Heart left ventricle (tissue), 13 donors: ENCODE measurements around the gene NUP188.

Experiments used
- POLR2A ChIP-seq, 2 donors: fragments of 450-650 bp; IDR thresholded peaks; one replicate each; pipeline ENCODE4 v1.6.1; 2017; ENCODE audit warnings: antibody characterized with exemption in 2 of 2, mild to moderate bottlenecking in 2 of 2, moderate library complexity in 2 of 2
- TF ChIP-seq, protein P1 (sequence below), 12 donors: fragments of 200-600 bp; sonication (generic) in 4 of 12; IDR thresholded peaks; one replicate each; pipeline versions ENCODE4 v1.5.0 to v1.8.0; 2018 to 2022; ENCODE audit warnings: antibody characterized with exemption in 12 of 12, mild to moderate bottlenecking in 5 of 12
- donor health status: ischemic (EF 13 %, LVEDD 7.1; RV severe dilation, severe dysfunction).
- donor health status: DM: no; HTN: yes; CAD: no.
- donor health status: DM: no; HTN: no; CAD: no.
- donor health status: ischemic (EF 25% LVEDD 6.9; RV normal size, moderate dysfunction).
- donor health status: ischemic (EF 25% LVEDD 5.7; RV mildly dilated, moderate dysfunction).
- donor health status: ischemic (EF 35%, LVEDD 5.7; RV mildly dilated, moderate dysfunction).
- donor health status: nonischemic (EF 11% LVEDD 7.7; RV severe dilation, severe dysfunction).
- donor health status: DM: yes; HTN: yes; CAD: no.
- donor health status: PGD.
- donor health status: ischemic (EF 29% LVEDD 5.4; RV normal size, mild dysfunction).
- donor health status: nonischemic (EF 23%, LVEDD 6.1; RV moderate dilation, normal function).

DNA sequence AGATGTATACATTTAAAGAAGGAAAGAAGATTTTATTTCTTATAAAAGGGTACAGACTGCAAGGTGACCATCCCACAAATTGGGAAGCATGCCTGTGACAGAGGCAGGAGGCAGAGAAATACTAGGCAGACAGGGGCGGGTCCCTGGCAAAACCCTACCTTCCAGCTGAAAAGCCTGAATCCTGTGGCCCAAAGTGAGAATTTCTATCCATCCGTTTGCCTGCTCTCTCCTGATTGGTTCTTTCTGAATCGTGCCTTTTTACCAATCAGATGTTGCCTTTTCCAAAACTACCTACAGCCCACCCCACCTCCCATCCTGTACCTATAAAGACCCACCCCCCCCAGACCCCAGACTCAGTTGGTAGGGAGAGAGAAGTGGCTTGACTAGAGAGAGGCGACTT, 84.0 kb downstream of the NUP188 start:
- TF ChIP-seq, protein P1, sequence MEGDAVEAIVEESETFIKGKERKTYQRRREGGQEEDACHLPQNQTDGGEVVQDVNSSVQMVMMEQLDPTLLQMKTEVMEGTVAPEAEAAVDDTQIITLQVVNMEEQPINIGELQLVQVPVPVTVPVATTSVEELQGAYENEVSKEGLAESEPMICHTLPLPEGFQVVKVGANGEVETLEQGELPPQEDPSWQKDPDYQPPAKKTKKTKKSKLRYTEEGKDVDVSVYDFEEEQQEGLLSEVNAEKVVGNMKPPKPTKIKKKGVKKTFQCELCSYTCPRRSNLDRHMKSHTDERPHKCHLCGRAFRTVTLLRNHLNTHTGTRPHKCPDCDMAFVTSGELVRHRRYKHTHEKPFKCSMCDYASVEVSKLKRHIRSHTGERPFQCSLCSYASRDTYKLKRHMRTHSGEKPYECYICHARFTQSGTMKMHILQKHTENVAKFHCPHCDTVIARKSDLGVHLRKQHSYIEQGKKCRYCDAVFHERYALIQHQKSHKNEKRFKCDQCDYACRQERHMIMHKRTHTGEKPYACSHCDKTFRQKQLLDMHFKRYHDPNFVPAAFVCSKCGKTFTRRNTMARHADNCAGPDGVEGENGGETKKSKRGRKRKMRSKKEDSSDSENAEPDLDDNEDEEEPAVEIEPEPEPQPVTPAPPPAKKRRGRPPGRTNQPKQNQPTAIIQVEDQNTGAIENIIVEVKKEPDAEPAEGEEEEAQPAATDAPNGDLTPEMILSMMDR (IDR thresholded peaks at IDR 0.05) = no peak
- no peak for TF ChIP-seq POLR2A (IDR thresholded peaks at IDR 0.05)
